PC-3 (cell line): ENCODE data around the gene TMEM45B. TPM values are rescaled to one million over a fixed set of nuclear protein-coding genes. Genes with fewer than 3 reads are reported as not detected.
"Not testable (repeated sequence)": the region's sequence is repeated elsewhere in the genome, so short reads cannot be mapped to it uniquely, and the experiment has no call there.

Experiments used
- ATAC-seq: fragments of 200-7000 bp; cut with Tn5 transposase; 2 replicates; pipeline ENCODE4 v1.9.1; 2020; ENCODE audit warnings: mild to moderate bottlenecking, moderate library complexity
- BruUV-seq: library from RNA; stranded (reverse); fragments of 400-500 nt; replicated peaks from 2 replicates; lab custom pipeline; 2021; lab: Mats Ljungman, UMichigan
- CTCF ChIA-PET: fragments of 300-600 bp; sonication (Branson Sonifier 250); formaldehyde crosslinking; loops from one replicate; lab custom pipeline; 2022; ENCODE audit warnings: antibody characterized with exemption; lab: Charles Lee
- POLR2A ChIA-PET: fragments of 300-600 bp; sonication (Branson Sonifier 250); formaldehyde crosslinking; loops from one replicate; lab custom pipeline; 2022; ENCODE audit warnings: antibody characterized with exemption; ENCODE audit not compliant: unreplicated experiment; lab: Charles Lee
- DNase-seq: peaks from one replicate; pipeline ENCODE4 v3.0.0-alpha.2; 2015
- H2AFZ ChIP-seq: fragments of 300-600 bp; sonication (generic); 2 replicates; pipeline ENCODE4 v1.6.0; 2016; ENCODE audit warnings: antibody characterized with exemption, low read length
- H3F3A ChIP-seq: fragments of 300-600 bp; sonication (generic); one replicate; pipeline ENCODE4 v1.6.0; 2017; ENCODE audit warnings: antibody characterized with exemption, low read length, control low read depth, mild to moderate bottlenecking; ENCODE audit not compliant: unreplicated experiment
- H3K27ac ChIP-seq: fragments of 300-600 bp; sonication (generic); 2 replicates; pipeline ENCODE4 v1.5.1; 2016; ENCODE audit warnings: mild to moderate bottlenecking, low read length
- H3K27me3 ChIP-seq: fragments of 300-600 bp; sonication (generic); 2 replicates; pipeline ENCODE4 v1.6.1; 2016; ENCODE audit warnings: low read length, mixed read lengths
- H3K36me3 ChIP-seq: fragments of 300-600 bp; sonication (generic); 2 replicates; pipeline ENCODE4 v1.6.1; 2016; ENCODE audit warnings: low read depth, mixed run types, low read length, mixed read lengths
- H3K4me1 ChIP-seq: fragments of 300-600 bp; sonication (generic); 2 replicates; pipeline ENCODE4 v1.5.1; 2016; ENCODE audit warnings: low read length; ENCODE audit not compliant: insufficient read depth
- H3K4me2 ChIP-seq: fragments of 300-600 bp; sonication (generic); 2 replicates; pipeline ENCODE4 v1.6.0; 2016; ENCODE audit warnings: low read length
- H3K4me3 ChIP-seq: fragments of 300-600 bp; sonication (generic); 2 replicates; pipeline ENCODE4 v1.5.1; 2016; ENCODE audit warnings: mild to moderate bottlenecking, low read length, mixed read lengths
- H3K79me2 ChIP-seq: fragments of 300-600 bp; sonication (generic); 2 replicates; pipeline ENCODE4 v1.6.1; 2017; ENCODE audit warnings: low read length, mixed read lengths
- H3K9ac ChIP-seq: fragments of 300-600 bp; sonication (generic); 2 replicates; pipeline ENCODE4 v1.6.0; 2016; ENCODE audit warnings: mild to moderate bottlenecking, low read length
- H3K9me2 ChIP-seq: fragments of 300-600 bp; sonication (generic); replicated peaks from 2 replicates; pipeline ENCODE4 v1.6.1; 2016; ENCODE audit warnings: mixed run types, low read length, mixed read lengths
- H3K9me3 ChIP-seq: fragments of 300-600 bp; sonication (generic); 2 replicates; pipeline ENCODE4 v1.6.1; 2016; ENCODE audit warnings: low read length, mixed read lengths
- H4K20me1 ChIP-seq: fragments of 300-600 bp; sonication (generic); 2 replicates; pipeline ENCODE4 v1.6.1; 2016; ENCODE audit warnings: low read length, mixed read lengths
- CTCF ChIP-seq: fragments of 300-600 bp; sonication (generic); conservative IDR thresholded peaks from 2 replicates; pipeline ENCODE4 v1.5.1; 2017; ENCODE audit warnings: antibody characterized with exemption, low read depth, mild to moderate bottlenecking, low read length
- EZH2 ChIP-seq: fragments of 300-600 bp; sonication (generic); IDR thresholded peaks from one replicate; pipeline ENCODE4 v1.6.1; 2017; ENCODE audit warnings: antibody characterized with exemption, mild to moderate bottlenecking, low read length; ENCODE audit not compliant: unreplicated experiment
- EZH2phosphoT487 ChIP-seq: fragments of 300-600 bp; sonication (generic); IDR thresholded peaks from 2 replicates; pipeline ENCODE4 v1.6.1; 2018; ENCODE audit warnings: mild to moderate bottlenecking, antibody characterized with exemption, low read length, borderline replicate concordance
- intact Hi-C: fragments of 100-400 bp; cut with micrococcal nuclease; formaldehyde crosslinking; loops from 2 replicates; pipeline ENCODE4 v1.9.0; 2023
- total RNA-seq: library from RNA; depleted of rRNA; stranded (reverse); fragments of >200 nt; gene quantifications from 2 replicates; pipeline ENCODE4 v1.2.3, GENCODE V29; 2014

The TMEM45B gene
- total RNA-seq, 1 experiment from 2014 or later = 30.4 TPM

GRCh38 chr11:129817534-129818051 is 1.9 kb downstream of the TMEM45B start:
- Histone ChIP-seq H3F3A (no peaks in the 10 kb centered on the region), H4K20me1 (no peaks in the 10 kb centered on the region), H3K36me3 (0 out of 2 replicates have a peak, but pooled peaks cover 6% of the 10 kb centered on the region), H3K79me2 (peaks cover 69% of the 10 kb centered on the region), H3K27me3 (no peaks in the 10 kb centered on the region), H3K9me3 (no peaks in the 10 kb centered on the region), H3K27ac (peak overlapping the region; percentile 50; the same call in 1 of the 2 replicates), H3K4me3 (peak overlapping the region; percentile 89), H3K9me2 (no peaks in the 10 kb centered on the region), H2AFZ (no peak overlapping the region), H3K9ac (0 out of 2 replicates have a peak overlapping the region, but pooled peaks have one; percentile 83), H3K4me2 (peak overlapping the region; percentile 93), H3K4me1 (peaks cover 35% of the 10 kb centered on the region)
- ATAC-seq (no peak), DNase-seq (peak; percentile 51)
- BruUV-seq = TSS peak; percentile 9
- ChIA-PET CTCF (interaction anchor here (0.7 kb wide), 1 partner anchor 53 kb away, joined by 3 read pairs; no protein-coding TSS in a partner anchor), POLR2A (interaction anchor here (0.7 kb wide), 1 partner anchor 11 kb away, joined by 4 read pairs; no protein-coding TSS in a partner anchor)
- intact Hi-C loops = loop anchor here (5.0 kb wide), 1 partner anchor 35 kb away; no protein-coding TSS in a partner anchor
- TF ChIP-seq CTCF = no peak
- TF ChIP-seq EZH2 = no peak
- TF ChIP-seq EZH2phosphoT487 = no peak

GRCh38 chr11:129818236-129818635 is 2.6 kb downstream of the TMEM45B start:
- Histone ChIP-seq H3K4me1 (peaks cover 35% of the 10 kb centered on the region), H3K79me2 (peaks cover 75% of the 10 kb centered on the region), H3K27ac (peak overlapping the region; percentile 50; the same call in 1 of the 2 replicates), H3K4me2 (peak overlapping the region; percentile 93), H3K4me3 (peak overlapping the region; percentile 89)
- H3K9me3 ChIP-seq, H3K9me2 ChIP-seq, BruUV-seq, H3K27me3 ChIP-seq, H2AFZ ChIP-seq, H3K9ac ChIP-seq, POLR2A ChIA-PET, DNase-seq, ATAC-seq, CTCF ChIA-PET, H3K36me3 ChIP-seq, H3F3A ChIP-seq, H4K20me1 ChIP-seq: not testable (repeated sequence)
- intact Hi-C loops = loop anchor here (5.0 kb wide), 1 partner anchor 34 kb away; no protein-coding TSS in a partner anchor

- H3K4me1 ChIP-seq = peaks cover 35% of the 10 kb centered on the region
- ATAC-seq (no peak), DNase-seq (no peak)
- no TSS peak for BruUV-seq
- H3F3A ChIP-seq = no peaks in the 10 kb centered on the region
- H3K9ac ChIP-seq = no peak overlapping the region
- H3K9me3 ChIP-seq = no peaks in the 10 kb centered on the region
- 0 out of 2 replicates have a peak overlapping the region, but pooled peaks have one; percentile 89 for H3K4me3 ChIP-seq
- H4K20me1 ChIP-seq = no peaks in the 10 kb centered on the region
- ChIA-PET CTCF (no interaction called here), POLR2A (interaction anchor here (0.7 kb wide), 1 partner anchor 26 kb away, joined by 14 read pairs; no protein-coding TSS in a partner anchor)
- H3K27me3 ChIP-seq = no peaks in the 10 kb centered on the region
- H2AFZ ChIP-seq = no peak overlapping the region
- H3K4me2 ChIP-seq = peak overlapping the region; percentile 93; the same call in 1 of the 2 replicates
- no peak overlapping the region for H3K27ac ChIP-seq
- TF ChIP-seq EZH2 (no peak), CTCF (no peak), EZH2phosphoT487 (no peak)
- H3K36me3 ChIP-seq = peaks cover 11% of the 10 kb centered on the region; the same call in 1 of the 2 replicates
- H3K79me2 ChIP-seq = peaks cover 85% of the 10 kb centered on the region
- intact Hi-C loops = loop anchor here (5.0 kb wide), 1 partner anchor 33 kb away; no protein-coding TSS in a partner anchor
- no peaks in the 10 kb centered on the region for H3K9me2 ChIP-seq
Measured at GRCh38 chr11:129819237-129819636, 3.6 kb downstream of the TMEM45B start.

GRCh38 chr11:129820228-129820627 is 4.6 kb downstream of the TMEM45B start:
- Histone ChIP-seq H3K4me1 (peaks cover 41% of the 10 kb centered on the region), H3K36me3 (peaks cover 18% of the 10 kb centered on the region), H3K79me2 (peaks cover 95% of the 10 kb centered on the region)
- peak; percentile 19 for ATAC-seq
- CTCF ChIA-PET, H3K9ac ChIP-seq, H3K27ac ChIP-seq, POLR2A ChIA-PET, H3K9me3 ChIP-seq, H3F3A ChIP-seq, H3K9me2 ChIP-seq, BruUV-seq, intact Hi-C loops, H3K4me2 ChIP-seq, H2AFZ ChIP-seq, H3K27me3 ChIP-seq, H3K4me3 ChIP-seq, H4K20me1 ChIP-seq: not testable (repeated sequence)
- DNase-seq = peak; percentile 56

GRCh38 chr11:129823281-129823680 is 7.6 kb downstream of the TMEM45B start:
- H4K20me1 ChIP-seq, H3K27me3 ChIP-seq, H3F3A ChIP-seq, CTCF ChIA-PET, intact Hi-C loops, H3K27ac ChIP-seq, DNase-seq, H3K9me3 ChIP-seq, H2AFZ ChIP-seq, H3K4me3 ChIP-seq, ATAC-seq, H3K9me2 ChIP-seq, BruUV-seq, POLR2A ChIA-PET, H3K9ac ChIP-seq, H3K4me2 ChIP-seq: not testable (repeated sequence)
- Histone ChIP-seq H3K36me3 (peaks cover 23% of the 10 kb centered on the region), H3K4me1 (peaks cover 51% of the 10 kb centered on the region), H3K79me2 (peaks cover 86% of the 10 kb centered on the region)
